Left ventricle myocardium inferior (tissue), 1 donor: Measurements from ENCODE around the gene CASZ1. TPM values are rescaled to one million over a fixed set of nuclear protein-coding genes. Genes with fewer than 3 reads are reported as not detected.

ENCODE experiments used
- DNase-seq: peaks from one replicate; pipeline ENCODE4 v3.0.0-alpha.2; 2020
- H3K27ac ChIP-seq: fragments of 200-600 bp; replicated peaks from 2 replicates; pipeline ENCODE4 v1.8.0; 2021
- H3K27me3 ChIP-seq: fragments of 200-600 bp; 2 replicates; pipeline ENCODE4 v1.8.0; 2021; ENCODE audit warnings: low read depth
- H3K36me3 ChIP-seq: fragments of 200-600 bp; 2 replicates; pipeline ENCODE4 v1.8.0; 2021
- H3K4me1 ChIP-seq: fragments of 200-600 bp; 2 replicates; pipeline ENCODE4 v1.8.0; 2021
- H3K4me3 ChIP-seq: fragments of 200-600 bp; 2 replicates; pipeline ENCODE4 v1.8.0; 2021; ENCODE audit warnings: mild to moderate bottlenecking, moderate library complexity
- H3K9me3 ChIP-seq: fragments of 200-600 bp; replicated peaks from 2 replicates; pipeline ENCODE4 v1.8.0; 2021
- intact Hi-C: fragments of 100-400 bp; cut with micrococcal nuclease; formaldehyde crosslinking; loops from one replicate; pipeline ENCODE4 v1.11.0; 2022
- total RNA-seq: library from RNA; stranded (reverse); fragmentation: NEBNext Ultra II Directional; extraction: Animal tissue kit (Norgen Biotek cat#: 25700); gene quantifications from one replicate; pipeline ENCODE4 v1.2.1, GENCODE V29; 2021
- TF ChIP-seq, protein P1 (sequence below): fragments of 200-600 bp; IDR thresholded peaks from 2 replicates; pipeline ENCODE4 v1.8.0; 2021; ENCODE audit warnings: antibody characterized with exemption, mild to moderate bottlenecking, borderline replicate concordance
- donor health status: DM: no; HTN: yes; CAD: no; lungs with severe emphysema.

CASZ1 gene
- total RNA-seq, 1 donor from 2014 or later: 56.3 TPM

DNA sequence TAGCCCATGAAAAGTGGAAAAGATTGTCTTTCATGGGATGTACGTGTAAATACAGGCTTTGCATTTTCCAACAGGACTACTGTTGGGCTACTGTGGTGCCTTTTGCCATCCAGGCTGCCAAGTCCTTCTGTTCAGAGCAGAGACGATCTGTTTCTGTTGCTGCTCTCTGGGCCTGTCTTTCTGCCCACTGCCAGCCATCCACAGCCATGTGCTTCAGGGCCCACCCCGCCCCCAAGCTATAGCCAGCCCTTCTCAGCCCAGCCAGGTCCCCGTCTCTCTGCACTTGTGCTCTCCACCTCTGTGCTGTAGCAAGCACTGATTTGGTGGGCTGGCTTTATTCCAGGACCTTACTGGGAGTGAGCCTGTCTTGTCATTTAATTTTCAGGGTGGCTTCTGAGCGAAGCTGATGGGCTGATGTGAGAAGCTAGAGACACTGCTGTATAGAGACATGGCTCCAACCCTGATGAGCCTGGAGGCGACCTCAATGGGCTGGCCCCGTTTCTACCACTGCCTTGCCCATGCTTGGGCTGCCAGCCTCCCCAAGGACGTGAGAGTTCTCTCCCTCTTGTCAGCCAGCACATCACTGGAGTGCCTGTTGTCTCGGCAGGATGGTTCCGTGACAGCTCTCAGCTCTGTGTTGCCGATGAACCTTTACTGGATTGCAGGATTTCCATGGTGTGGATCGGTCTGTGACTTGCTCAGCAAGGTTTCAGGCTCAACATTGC lies 183.8 kb downstream of the CASZ1 start:
- Histone ChIP-seq H3K4me3 (no peak overlapping the region), H3K27ac (peak overlapping the region; percentile 21), H3K27me3 (no peaks in the 10 kb centered on the region), H3K36me3 (no peaks in the 10 kb centered on the region), H3K9me3 (no peaks in the 10 kb centered on the region), H3K4me1 (peaks cover 26% of the 10 kb centered on the region)
- TF ChIP-seq, protein P1, sequence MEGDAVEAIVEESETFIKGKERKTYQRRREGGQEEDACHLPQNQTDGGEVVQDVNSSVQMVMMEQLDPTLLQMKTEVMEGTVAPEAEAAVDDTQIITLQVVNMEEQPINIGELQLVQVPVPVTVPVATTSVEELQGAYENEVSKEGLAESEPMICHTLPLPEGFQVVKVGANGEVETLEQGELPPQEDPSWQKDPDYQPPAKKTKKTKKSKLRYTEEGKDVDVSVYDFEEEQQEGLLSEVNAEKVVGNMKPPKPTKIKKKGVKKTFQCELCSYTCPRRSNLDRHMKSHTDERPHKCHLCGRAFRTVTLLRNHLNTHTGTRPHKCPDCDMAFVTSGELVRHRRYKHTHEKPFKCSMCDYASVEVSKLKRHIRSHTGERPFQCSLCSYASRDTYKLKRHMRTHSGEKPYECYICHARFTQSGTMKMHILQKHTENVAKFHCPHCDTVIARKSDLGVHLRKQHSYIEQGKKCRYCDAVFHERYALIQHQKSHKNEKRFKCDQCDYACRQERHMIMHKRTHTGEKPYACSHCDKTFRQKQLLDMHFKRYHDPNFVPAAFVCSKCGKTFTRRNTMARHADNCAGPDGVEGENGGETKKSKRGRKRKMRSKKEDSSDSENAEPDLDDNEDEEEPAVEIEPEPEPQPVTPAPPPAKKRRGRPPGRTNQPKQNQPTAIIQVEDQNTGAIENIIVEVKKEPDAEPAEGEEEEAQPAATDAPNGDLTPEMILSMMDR: no peak
- intact Hi-C loops: no loop called here
- no peak for DNase-seq

- intact Hi-C loops: no loop called here
- no peak overlapping the region for H3K27ac ChIP-seq
Measured at GRCh38 chr1:10610901-10611600, 185.4 kb downstream of the CASZ1 start.

GRCh38 chr1:10608690-10609089 lies 187.8 kb downstream of the CASZ1 start:
- no peak overlapping the region for H3K4me3 ChIP-seq
- intact Hi-C loops: no loop called here
- H3K9me3 ChIP-seq: no peaks in the 10 kb centered on the region
- H3K36me3 ChIP-seq: no peaks in the 10 kb centered on the region
- TF ChIP-seq, protein P1: no peak
- no peak overlapping the region for H3K27ac ChIP-seq
- DNase-seq: no peak
- peaks cover 26% of the 10 kb centered on the region for H3K4me1 ChIP-seq
- H3K27me3 ChIP-seq: no peaks in the 10 kb centered on the region

More at GRCh38 chr1:10610901-10611600, 185.4 kb downstream of the CASZ1 start:
- DNase-seq: no peak
- no peak overlapping the region for H3K4me3 ChIP-seq
- no peaks in the 10 kb centered on the region for H3K36me3 ChIP-seq
- TF ChIP-seq, protein P1: no peak
- H3K27me3 ChIP-seq: no peaks in the 10 kb centered on the region
- no peaks in the 10 kb centered on the region for H3K9me3 ChIP-seq
- H3K4me1 ChIP-seq: peaks cover 26% of the 10 kb centered on the region

DNA sequence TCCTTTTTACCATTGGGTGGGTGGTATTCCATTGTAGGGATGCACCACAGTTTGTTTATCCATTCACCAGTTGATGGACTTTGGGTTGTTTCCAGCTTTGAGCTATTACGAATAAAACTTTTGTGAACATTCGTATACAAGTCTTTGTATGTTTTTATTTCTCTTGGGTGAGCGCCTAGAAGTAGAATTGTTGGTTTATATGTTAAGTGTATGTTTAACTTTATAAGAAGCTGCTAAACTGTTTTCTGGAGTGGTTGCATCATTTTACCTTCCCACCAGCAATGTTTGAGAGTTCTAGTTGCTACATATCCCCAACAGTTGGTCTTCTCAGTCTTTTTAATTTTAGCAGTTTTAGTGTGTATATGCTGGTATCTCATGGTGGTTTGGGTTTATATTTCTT lies 189.2 kb downstream of the CASZ1 start:
- TF ChIP-seq, protein P1: no peak
- peaks cover 19% of the 10 kb centered on the region for H3K4me1 ChIP-seq
- no peaks in the 10 kb centered on the region for H3K9me3 ChIP-seq
- no peak for DNase-seq
- no peak overlapping the region for H3K4me3 ChIP-seq
- H3K27ac ChIP-seq: no peak overlapping the region
- H3K36me3 ChIP-seq: no peaks in the 10 kb centered on the region
- intact Hi-C loops: no loop called here
- no peaks in the 10 kb centered on the region for H3K27me3 ChIP-seq

DNA sequence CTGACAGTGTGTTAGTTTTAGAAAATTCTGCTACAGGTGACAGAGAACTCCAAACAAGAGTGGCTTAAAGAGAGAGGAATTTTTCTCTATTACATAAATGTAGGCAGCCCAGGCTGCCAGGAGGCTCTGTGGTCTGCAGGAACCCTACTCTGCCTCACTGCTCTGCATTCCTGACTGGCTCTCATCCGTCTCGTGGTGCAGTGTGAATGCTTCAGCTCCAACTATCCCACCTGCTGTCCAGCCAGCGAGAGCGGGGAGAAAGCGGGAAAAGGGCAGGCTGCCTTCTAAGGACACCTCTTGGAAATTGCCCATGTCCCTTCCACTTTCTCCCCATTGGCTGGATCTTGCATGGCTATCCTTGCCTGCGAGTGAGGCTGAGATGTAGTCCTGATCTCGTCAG lies 190.4 kb downstream of the CASZ1 start:
- no peak for DNase-seq
- TF ChIP-seq, protein P1: no peak
- Histone ChIP-seq H3K27ac (no peak overlapping the region), H3K27me3 (no peaks in the 10 kb centered on the region), H3K4me1 (peaks cover 7% of the 10 kb centered on the region), H3K9me3 (no peaks in the 10 kb centered on the region), H3K36me3 (no peaks in the 10 kb centered on the region), H3K4me3 (no peak overlapping the region)
- intact Hi-C loops: no loop called here
